ENCODE data around the gene APIP.
"Not testable (repeated sequence)": the region's sequence is repeated elsewhere in the genome, so short reads cannot be mapped to it uniquely, and the experiment has no call there.

APIP gene

GRCh38 chr11:34926101-34926830 lies 10.1 kb upstream of the APIP start:
- DNase-seq (ENCODE audit: low read depth in 2 of 3, low spot score in 2 of 3): no peak

GRCh38 chr11:34924714-34925113 lies 8.5 kb upstream of the APIP start:
- no peak for DNase-seq (ENCODE audit: low read depth in 2 of 3, low spot score in 2 of 3)

DNA sequence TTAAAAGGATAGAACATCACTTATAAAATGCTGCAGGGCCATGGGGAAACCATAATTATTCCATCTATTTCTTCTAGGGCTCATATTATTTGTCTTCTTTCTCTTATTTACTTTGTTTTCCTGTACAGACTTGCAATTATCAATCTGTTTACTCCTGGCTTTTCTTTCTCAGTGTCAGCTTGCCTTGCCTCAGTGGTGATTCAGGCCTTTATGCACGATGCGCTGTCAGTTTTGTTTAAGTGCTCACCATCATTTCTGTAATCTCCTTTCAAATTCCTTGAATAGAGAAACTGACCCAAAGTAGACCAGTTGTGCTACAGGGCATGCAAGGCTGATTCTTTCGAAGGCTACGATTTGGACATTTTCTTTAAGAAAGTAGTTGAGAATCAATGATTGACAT lies 5.0 kb upstream of the APIP start:
- no peak for DNase-seq (ENCODE audit: low read depth in 2 of 3, low spot score in 2 of 3)

DNA sequence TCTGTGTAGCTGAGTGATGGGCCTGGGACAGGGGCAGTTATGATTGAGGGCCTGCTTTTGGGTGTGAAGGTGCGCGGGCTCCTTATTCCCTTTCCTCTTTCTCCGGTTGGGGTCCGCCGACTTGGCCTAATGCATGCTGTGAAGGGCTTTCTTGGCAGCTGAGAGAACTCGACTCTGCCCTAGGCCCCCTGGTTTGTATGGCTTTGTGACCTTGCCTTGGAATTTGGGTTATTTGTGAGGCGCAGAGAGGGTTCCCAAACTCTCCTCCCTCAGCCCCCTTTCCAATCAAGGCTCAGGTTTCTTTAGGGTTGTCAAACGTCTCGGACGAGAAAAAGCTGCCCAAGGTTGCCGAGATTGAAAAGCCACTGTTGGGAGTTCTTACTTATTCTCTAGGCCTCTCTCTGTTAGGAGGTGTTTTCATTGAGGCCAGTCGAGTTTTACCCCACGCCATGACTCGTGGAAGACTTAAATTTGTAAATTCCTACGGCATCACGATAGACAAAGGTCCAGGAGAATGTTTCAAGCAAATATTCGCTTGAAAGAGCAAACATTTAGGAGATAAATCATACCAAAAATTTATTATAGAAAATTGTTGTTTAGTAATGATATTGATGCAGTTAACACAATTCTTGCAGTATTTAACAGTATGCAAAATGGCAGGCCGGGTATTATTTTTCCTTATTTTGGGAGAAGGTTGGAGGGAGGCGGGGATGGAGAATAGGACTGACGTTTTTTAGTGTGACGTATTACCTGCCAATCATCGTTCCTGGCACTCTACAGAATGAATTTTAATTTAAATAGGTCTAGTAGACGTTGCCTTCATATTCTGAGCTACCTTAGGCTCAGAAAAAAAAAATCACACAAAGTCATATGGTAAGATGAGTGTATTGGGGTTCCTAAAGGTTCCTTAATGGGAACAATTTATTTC lies 928 bp upstream of the APIP start:
- DNase-seq (ENCODE audit: low read depth in 2 of 3, low spot score in 2 of 3): no peak

- DNase-seq (ENCODE audit: low read depth in 2 of 3, low spot score in 2 of 3): no peak
These were observed 804 bp downstream of the APIP start for GRCh38 chr11:34915136-34916014.

- not testable (repeated sequence) for DNase-seq (ENCODE audit: low read depth in 2 of 3, low spot score in 2 of 3)
These were observed 2.6 kb downstream of the APIP start for GRCh38 chr11:34913556-34913955.

DNA sequence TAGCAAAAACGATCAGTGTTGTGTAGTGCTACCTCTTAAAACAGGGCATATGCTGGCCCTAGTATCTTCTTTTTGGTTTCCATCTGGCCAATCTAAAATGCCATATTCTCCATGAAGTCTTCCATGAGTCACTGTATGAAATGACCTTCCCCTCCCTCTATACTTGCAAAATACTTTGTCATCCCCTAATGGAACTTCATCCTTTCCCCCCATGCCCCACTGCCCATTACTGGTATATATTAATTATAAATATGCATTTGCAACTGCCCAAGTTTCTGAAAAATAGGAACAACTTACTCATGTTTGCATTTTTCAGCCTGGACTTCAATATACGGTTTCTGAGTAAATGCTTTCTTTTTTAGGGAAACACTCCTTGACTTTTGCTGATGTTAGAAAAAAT lies 4.5 kb downstream of the APIP start:
- DNase-seq (ENCODE audit: low read depth in 2 of 3, low spot score in 2 of 3): no peak

GRCh38 chr11:34910817-34911216 lies 5.4 kb downstream of the APIP start:
- DNase-seq (ENCODE audit: low read depth in 2 of 3, low spot score in 2 of 3): no peak

- DNase-seq (ENCODE audit: low read depth in 2 of 3, low spot score in 2 of 3): no peak
These were observed 6.2 kb downstream of the APIP start for GRCh38 chr11:34909955-34910354.

DNA sequence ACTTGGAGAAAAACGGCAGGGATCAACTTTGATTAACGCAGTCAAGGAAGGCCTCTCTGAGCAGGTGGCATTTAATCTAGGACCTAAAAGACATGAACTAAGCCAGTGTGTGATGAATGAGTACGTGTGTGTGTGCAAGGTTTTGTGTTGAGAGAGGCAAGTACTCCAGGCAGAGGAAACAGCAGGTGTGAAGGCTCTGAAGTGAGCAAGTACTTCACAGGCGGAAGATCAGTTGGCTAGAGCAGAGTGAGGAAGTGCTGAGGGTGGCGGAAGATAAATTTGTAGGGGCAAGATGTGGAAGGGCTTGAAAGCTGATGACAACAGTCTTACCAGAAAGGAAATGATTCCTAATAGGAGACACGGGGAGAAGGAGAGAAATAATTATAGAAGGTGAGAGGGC lies 6.8 kb downstream of the APIP start:
- DNase-seq (ENCODE audit: low read depth in 2 of 3, low spot score in 2 of 3): no peak

GRCh38 chr11:34907934-34908593 lies 8.1 kb downstream of the APIP start:
- DNase-seq (ENCODE audit: low read depth in 2 of 3, low spot score in 2 of 3): no peak

DNA sequence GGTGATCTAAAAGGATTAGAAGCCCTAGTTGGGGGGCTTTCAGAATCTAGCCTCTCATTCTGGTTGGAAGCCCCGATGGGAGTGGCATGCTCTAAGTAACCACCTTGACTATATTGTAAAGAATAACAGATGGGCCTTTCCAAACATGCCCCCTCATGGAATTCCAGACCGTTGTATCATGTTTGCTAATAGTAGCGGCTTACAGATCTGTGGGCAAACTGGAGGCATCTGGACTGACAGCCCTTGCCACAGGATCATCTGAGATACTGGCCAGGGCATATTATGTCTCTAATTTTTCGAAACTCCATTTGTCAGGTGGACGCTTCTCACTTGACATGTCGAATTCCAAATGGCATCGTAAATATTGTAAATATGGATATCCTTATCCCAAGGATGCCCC lies 10.5 kb downstream of the APIP start:
- DNase-seq (ENCODE audit: low read depth in 2 of 3, low spot score in 2 of 3): no peak

- no peak for DNase-seq (ENCODE audit: low read depth in 2 of 3, low spot score in 2 of 3)
These were observed 11.7 kb downstream of the APIP start for GRCh38 chr11:34904421-34904955.

GRCh38 chr11:34899633-34900016 lies 16.6 kb downstream of the APIP start:
- DNase-seq (ENCODE audit: low read depth in 2 of 3, low spot score in 2 of 3): no peak

GRCh38 chr11:34898474-34898873 lies 17.7 kb downstream of the APIP start:
- no peak for DNase-seq (ENCODE audit: low read depth in 2 of 3, low spot score in 2 of 3)

DNA sequence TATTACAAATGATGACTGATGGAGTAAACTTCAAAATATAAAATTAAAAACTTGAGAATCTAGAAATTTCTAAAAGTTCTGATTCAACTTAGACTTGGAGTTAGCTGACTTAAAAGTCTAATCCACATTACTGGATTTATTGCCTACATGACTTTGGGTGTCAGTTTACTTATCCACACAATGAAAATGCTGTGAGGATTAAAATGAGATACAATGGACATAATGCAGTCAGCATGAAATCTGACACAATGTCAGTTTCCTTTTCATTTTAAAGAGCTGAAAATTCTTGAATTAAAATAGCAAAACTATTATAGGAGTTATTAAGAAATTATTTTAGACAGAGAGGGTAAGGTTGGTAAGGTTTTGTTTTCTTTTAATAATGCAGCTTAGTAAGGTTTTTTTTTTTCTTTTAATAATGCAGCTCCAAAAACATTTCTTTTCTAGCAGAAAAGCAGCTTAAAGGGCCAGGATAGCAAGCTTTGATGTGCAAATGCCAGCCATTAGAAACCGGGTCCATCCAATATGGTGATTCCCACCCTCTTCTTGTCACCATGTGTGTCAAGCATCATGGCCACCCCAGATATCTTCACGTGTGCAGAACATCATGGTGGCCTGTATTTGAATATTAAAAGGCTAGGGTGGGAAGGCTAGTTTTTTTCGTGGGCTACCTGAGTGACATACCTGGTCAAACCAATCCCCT lies 18.9 kb downstream of the APIP start:
- no peak for DNase-seq (ENCODE audit: low read depth in 2 of 3, low spot score in 2 of 3)

DNA sequence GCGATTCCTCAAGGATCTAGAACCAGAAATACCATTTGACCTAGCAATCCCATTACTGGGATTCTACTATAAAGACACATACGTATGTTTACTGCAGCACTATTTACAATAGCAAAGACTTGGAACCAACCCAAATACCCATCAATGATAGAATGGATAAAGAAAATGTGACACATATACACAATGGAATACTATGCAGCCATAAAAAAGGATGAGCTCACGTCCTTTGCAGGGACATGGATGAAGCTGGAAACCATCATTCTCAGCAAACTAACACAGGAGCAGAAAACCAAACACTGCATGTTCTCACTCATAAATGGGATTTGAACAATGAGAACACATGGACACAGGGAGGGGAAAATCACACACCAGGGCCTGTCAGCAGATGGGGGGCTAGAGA lies 20.0 kb downstream of the APIP start:
- DNase-seq (ENCODE audit: low read depth in 2 of 3, low spot score in 2 of 3): not testable (repeated sequence)

GRCh38 chr11:34893416-34893815 lies 22.8 kb downstream of the APIP start:
- no peak for DNase-seq (ENCODE audit: low read depth in 2 of 3, low spot score in 2 of 3)

GRCh38 chr11:34891611-34892010 lies 24.6 kb downstream of the APIP start:
- DNase-seq (ENCODE audit: low read depth in 2 of 3, low spot score in 2 of 3): no peak

- DNase-seq (ENCODE audit: low read depth in 2 of 3, low spot score in 2 of 3): no peak
These were observed 25.4 kb downstream of the APIP start for GRCh38 chr11:34890812-34891211.
